Esophagus muscularis mucosa (tissue), 4 donors: Measurements from ENCODE around the gene ABHD12.

ENCODE experiments used
- EP300 ChIP-seq: sonication (generic); formaldehyde crosslinking; IDR thresholded peaks from one replicate; pipeline ENCODE4 v1.6.1; 2017; ENCODE audit warnings: antibody characterized with exemption
- POLR2A ChIP-seq: fragments of 450-650 bp; IDR thresholded peaks from one replicate; pipeline ENCODE4 v1.6.1; 2017; ENCODE audit warnings: antibody characterized with exemption, moderate library complexity, mild to moderate bottlenecking, low read depth
- TF ChIP-seq, protein P1 (sequence below), 3 experiments: fragments of 200-600 bp in 2 of 3; fragments of 450-650 bp in 1 of 3; sonication (generic) in 2 of 3; IDR thresholded peaks; one replicate each; pipeline ENCODE4 v1.5.1; 2017 to 2019; ENCODE audit warnings: antibody characterized with exemption in 3 of 3, mild to moderate bottlenecking in 2 of 3, moderate library complexity in 1 of 3

DNA sequence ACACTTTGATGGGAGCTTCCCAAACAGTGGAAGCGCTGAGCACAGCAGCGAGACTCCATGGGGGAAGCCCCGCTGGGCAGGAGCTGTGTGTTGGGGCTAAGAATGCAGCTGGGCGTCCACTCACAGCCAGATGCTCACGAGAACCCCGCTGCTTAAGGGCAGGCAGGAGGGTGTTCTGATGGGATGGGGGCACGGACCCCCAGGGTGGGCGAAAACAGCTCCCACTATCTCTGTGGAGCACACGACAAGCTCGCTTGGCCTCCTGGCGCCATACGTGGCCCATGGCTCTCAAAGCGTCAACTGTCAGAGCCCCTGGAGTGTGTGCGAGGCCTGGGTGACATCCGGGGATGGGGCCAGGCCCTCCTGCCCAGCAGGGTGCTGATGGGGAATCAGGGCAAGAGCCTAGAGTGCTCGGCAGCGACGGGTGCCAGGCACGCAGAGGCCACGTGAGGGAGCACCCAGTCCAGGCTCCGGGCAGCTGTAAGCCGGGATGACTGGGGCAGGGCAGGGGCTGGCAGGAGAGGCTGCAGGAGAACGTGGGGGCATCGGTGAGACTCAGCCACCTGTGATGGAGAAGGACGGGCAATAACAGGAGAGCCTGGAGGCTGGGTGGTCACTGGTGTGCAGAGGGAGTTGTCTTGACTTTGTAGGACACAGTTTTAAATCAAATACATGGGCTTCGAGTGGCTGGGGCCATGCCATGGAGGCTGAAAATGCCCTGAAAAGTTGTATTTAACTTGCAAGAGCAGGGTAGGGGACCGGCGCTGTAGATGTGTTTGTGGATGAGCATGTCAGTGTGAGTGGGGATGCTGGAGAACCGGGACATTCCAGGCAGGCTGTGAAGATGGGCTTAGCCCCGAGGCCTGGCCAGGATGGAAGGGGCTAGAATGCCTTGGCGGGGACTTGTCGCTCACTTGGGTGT is 115.5 kb downstream of the ABHD12 start:
- TF ChIP-seq, protein P1, sequence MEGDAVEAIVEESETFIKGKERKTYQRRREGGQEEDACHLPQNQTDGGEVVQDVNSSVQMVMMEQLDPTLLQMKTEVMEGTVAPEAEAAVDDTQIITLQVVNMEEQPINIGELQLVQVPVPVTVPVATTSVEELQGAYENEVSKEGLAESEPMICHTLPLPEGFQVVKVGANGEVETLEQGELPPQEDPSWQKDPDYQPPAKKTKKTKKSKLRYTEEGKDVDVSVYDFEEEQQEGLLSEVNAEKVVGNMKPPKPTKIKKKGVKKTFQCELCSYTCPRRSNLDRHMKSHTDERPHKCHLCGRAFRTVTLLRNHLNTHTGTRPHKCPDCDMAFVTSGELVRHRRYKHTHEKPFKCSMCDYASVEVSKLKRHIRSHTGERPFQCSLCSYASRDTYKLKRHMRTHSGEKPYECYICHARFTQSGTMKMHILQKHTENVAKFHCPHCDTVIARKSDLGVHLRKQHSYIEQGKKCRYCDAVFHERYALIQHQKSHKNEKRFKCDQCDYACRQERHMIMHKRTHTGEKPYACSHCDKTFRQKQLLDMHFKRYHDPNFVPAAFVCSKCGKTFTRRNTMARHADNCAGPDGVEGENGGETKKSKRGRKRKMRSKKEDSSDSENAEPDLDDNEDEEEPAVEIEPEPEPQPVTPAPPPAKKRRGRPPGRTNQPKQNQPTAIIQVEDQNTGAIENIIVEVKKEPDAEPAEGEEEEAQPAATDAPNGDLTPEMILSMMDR (IDR thresholded peaks at IDR 0.05), result no peak
- TF ChIP-seq EP300 (no peak), POLR2A (no peak)
